22Rv1 (cell line): Measurements from ENCODE around the gene TCF7L2.

Experiments used
- ZFX ChIP-seq: fragments of 450-650 bp; IDR thresholded peaks from 2 replicates; pipeline ENCODE4 v1.6.1; 2017; ENCODE audit warnings: antibody characterized with exemption, borderline replicate concordance
- TF ChIP-seq, protein P1 (sequence below): fragments of 450-650 bp; IDR thresholded peaks from 2 replicates; pipeline ENCODE4 v1.5.1; 2017; ENCODE audit warnings: mild to moderate bottlenecking

GRCh38 chr10:113038985-113039384 is 88.9 kb downstream of the TCF7L2 start:
- TF ChIP-seq, protein P1, sequence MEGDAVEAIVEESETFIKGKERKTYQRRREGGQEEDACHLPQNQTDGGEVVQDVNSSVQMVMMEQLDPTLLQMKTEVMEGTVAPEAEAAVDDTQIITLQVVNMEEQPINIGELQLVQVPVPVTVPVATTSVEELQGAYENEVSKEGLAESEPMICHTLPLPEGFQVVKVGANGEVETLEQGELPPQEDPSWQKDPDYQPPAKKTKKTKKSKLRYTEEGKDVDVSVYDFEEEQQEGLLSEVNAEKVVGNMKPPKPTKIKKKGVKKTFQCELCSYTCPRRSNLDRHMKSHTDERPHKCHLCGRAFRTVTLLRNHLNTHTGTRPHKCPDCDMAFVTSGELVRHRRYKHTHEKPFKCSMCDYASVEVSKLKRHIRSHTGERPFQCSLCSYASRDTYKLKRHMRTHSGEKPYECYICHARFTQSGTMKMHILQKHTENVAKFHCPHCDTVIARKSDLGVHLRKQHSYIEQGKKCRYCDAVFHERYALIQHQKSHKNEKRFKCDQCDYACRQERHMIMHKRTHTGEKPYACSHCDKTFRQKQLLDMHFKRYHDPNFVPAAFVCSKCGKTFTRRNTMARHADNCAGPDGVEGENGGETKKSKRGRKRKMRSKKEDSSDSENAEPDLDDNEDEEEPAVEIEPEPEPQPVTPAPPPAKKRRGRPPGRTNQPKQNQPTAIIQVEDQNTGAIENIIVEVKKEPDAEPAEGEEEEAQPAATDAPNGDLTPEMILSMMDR = no peak
- TF ChIP-seq ZFX = no peak
